GM18870 (cell line): ENCODE measurements around the gene MYH11.

ENCODE experiments used
- ATAC-seq: cut with Tn5 transposase; IDR thresholded peaks from one replicate; pipeline ENCODE4 v1.9.1; 2021; ENCODE audit warnings: moderate library complexity; ENCODE audit not compliant: unreplicated experiment

The MYH11 gene

DNA sequence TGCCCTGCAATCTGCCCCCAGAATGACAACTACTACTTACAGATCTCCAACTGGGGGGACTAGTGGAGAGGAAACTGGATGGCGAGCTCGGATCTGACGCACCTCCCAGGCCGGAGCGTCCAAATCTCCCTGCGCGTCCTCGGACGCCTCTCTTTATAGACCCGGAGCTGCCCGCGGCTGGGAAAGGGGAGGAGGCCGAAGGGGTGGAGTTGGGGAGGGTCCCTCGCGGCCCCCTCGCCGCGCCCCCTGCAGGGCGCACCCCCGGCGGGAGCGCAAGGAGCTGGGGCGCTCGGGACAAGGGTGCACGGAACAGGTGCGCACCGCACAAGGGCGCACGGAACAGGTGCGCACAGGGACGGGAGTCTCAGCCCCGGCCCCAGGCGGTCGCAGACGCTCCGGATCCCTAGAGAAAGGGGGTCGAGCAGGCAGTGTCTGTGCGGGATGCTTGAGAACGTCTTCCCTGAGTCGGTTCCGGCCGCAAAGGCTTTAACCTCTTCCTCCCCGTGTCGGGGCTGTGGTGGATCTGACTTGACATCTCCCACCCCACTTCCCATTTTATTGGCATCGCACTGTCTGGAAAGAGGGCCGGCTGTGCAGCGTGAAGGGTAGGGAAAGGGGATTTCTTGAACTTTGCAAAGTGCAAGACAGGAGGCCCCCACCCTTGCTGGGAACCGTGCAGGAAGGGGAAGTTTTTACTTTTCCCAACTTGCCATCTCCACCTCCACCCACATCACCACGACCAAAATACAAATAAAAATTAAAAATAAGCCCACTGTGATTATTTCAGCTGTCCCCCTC, at the start of gene MYH11:
Gene MYH11, minus strand, starts transcription at position 128 of the 798 bp plus-strand sequence. CDS start 18,776 bp downstream, outside the sequence.
- no peak for ATAC-seq

GRCh38 chr16:15906439-15906838, 49.6 kb upstream of the MYH11 start:
- ATAC-seq, result no peak

DNA sequence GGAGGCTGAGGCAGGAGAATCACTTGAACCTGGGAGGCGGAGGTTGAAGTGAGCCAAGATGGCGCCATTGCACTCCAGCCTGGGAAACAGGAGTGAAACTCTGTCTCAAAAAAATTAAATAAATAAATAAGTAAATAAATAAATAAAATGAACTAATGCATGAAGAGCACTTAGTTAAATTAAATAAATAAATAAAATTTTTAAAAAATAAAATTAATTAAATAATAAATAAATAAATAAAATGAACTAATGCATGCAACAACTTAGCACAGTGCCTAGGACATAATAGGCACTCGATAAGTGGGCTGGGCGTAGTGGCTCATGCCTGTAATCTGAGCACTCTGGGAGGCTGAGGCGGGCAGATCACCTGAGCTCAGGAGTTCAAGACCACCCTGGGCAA, 47.1 kb upstream of the MYH11 start:
- ATAC-seq, result no peak

GRCh38 chr16:15900901-15901500, 44.2 kb upstream of the MYH11 start:
- ATAC-seq, result no peak

- no peak for ATAC-seq
These were observed 43.5 kb upstream of the MYH11 start for GRCh38 chr16:15900357-15900756.

GRCh38 chr16:15899538-15900100, 42.8 kb upstream of the MYH11 start:
- peak; percentile 63 for ATAC-seq

- ATAC-seq, result no peak
These were observed 41.8 kb upstream of the MYH11 start for GRCh38 chr16:15898654-15899053.

DNA sequence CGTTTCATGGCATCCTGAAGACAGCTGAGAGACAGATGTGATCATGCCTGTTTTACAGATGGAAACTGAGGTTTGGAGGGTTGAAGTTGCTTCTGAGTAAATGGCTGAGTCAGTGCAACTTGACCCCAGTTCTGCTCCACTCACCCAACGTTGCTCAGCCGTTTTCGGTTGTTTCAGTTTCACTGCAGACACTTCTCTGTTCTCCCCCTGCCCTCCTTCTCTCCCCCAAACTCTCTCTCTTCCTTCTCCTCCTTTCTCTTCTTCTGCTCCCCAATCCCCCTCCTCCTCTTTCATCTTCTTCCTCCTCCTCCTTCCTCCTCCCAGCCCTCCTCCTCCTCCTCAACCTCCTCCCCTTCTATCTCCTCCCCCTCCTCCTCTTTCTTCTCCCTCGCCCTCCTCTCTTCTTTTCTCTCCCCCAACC, 41.0 kb upstream of the MYH11 start:
- ATAC-seq, result no peak

- no peak for ATAC-seq
These were observed 40.4 kb upstream of the MYH11 start for GRCh38 chr16:15897121-15897780.

DNA sequence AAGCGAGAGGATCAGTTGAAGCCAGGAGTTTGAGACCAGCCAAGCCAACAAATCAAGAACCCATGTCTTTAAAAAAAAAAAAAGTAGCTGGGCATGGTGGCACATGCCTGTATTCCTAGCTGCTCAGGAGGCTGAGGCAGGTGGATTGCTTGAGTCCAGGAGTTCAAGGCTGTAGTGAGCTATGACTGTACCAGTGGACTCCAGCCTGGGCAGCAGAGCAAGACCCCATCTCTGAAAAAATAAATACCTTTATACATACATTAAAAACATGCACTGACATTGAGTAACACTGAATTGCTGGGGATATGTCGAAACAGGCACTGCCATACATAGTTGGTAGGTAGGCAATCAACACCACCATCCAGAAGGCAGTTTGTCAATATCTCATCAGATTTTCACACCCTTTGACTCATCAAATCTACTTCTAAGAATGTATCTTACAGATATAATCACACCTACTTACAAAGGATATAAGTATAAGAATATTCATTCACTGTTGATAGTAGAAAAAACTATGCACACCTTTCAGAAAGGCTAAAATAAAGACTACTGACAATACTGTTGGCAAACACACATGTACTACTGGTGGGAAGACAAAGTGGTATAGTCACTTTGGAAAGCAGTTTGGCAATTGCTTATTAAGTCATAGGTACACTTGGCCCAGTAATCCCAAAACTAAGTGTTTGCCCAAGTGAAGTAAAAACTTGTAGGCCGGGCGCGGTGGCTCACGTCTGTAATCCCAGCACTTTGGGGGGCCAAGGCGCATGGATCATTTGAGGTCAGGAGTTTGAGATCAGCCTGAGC, 37.9 kb upstream of the MYH11 start:
- ATAC-seq, result no peak

DNA sequence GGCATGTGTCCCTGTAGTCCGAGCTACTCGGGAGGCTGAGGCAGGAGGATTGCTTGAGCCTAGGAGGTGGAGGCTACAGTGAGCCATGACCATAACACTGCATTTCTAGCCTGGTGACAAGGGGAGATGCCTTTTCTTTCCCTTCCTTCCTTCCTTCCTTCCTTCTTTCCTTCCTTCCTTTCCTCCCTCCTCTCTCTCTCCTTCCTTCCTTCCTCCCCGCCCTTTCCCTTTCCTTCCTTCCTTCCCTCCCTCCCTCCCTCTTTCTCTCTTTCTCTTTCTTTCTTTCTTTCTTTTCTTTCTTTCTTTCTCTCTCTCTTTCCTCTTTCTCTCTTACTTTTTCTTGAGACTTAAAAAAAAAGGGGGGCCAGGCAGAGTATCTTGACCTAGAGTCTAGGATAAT, 34.7 kb upstream of the MYH11 start:
- no peak for ATAC-seq

DNA sequence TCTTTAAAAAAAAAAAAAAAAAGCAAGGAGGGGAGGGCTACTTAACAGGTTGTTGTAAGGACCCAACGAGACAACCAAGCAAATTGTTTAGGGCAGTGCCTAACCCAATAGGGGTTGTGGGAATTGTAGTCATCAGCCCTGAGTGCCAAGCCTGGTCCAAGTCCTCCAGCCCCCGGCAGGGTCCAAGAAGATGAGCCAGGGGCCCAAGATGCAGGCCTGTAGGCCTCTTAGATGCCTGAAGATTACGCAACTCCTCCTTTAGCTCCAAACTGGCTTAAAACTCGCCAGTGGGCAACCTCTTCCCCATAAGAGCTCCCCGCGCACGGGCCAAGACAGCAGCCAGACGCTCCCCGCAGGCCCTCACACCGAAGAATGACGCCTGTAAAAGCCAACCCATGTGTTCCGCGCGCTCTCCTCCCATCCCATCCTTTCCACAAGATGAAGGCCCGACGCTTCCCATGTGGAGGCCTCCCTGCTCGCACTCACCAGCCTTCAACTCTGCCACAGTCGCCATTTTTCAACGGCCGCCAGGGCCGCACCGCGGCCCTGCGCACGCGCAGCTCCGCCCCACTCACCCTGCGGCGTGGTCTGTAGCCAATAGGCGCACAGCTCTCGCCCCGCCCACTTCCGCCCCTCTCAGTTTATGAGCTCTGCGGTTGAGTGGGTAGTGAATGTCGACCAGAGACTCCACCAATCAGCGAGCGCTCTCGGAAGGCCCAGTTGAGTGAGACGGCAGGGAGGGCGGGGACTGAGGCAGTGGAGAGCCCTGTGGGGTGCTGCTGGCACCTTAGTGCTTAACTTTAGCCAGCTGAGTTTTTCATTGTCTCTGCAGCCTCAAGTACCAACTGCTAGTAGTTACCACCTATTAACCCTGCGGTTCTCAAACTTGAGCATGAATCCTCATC, 31.5 kb upstream of the MYH11 start, which contains the start of gene CEP20:
Gene CEP20, minus strand, starts transcription at position 532 of the 905 bp plus-strand sequence. Its CDS starts 18 bp downstream, at position 514.
- ATAC-seq, result peak; percentile 89

- no peak for ATAC-seq
These were observed 30.5 kb upstream of the MYH11 start for GRCh38 chr16:15887283-15887682.

- no peak for ATAC-seq
These were observed 29.2 kb upstream of the MYH11 start for GRCh38 chr16:15886078-15886477.

GRCh38 chr16:15885560-15886001, 28.8 kb upstream of the MYH11 start:
- no peak for ATAC-seq

DNA sequence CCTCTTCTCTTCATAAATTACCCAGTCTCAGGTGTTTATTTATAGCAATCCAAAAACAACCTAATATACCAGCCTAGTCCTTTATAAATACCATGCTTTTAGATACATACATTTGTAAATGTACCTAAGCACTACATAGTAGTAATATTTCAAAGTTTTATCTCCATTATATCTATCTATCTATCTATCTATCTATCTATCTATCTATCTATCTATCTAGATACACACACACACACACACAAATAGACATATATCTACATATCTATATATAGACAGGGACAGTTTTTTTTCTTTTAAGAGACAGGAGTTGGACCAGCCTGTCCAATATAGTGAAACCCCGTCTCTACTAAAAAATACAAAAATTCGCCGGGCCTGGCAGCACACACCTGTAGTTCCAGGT, 25.7 kb upstream of the MYH11 start:
- ATAC-seq, result no peak

- no peak for ATAC-seq
These were observed 25.1 kb upstream of the MYH11 start for GRCh38 chr16:15881794-15882379.

DNA sequence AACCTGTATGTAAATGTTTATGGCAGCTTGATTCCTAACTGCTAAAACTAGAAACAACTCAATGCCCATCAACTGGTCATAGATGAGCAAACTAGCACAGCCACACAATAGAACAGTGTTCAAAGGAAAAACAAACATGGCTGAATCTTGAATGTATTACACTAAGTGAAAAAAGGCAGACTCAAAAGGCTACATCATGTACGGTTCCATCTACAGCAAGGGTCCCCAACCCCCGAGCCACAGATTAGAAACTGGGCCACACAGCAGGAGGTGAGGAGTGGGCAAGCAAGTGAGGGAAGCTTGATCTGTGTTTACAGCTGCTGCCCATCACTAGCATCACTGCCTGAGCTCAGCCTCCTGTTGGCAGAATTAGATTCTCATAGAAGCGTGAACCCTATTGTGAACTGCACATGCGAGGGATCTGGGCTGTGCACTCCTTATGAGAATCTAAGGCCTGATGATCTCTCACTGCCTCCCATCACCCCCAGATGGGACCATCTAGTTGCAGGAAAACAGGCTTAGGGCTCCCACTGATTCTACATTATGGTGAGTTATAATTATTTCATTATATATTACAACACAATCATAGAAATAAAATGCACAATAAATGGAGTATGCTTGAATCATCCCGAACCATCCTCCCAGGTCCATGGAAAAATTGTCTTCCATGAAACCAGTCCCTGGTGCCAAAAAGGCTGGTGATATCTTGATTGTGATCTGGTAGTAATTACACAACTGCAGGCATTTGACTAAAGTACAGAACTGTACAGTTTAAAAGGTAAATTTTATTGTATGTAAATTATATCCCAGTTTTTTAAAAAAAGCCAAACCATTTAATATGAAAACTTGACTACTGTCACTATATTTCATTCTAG, 23.8 kb upstream of the MYH11 start:
- no peak for ATAC-seq
